A549 (cell line): ENCODE data around the gene HDHD5. TPM values are rescaled to one million over a fixed set of nuclear protein-coding genes. Genes with fewer than 3 reads are reported as not detected.
A peak's percentile ranks its signal among the peaks of the same experiment; 100 is the strongest.

Experiments used
- ATAC-seq, 2 experiments: fragments of 200-7000 bp in 1 of 2; fragments of >200 bp in 1 of 2; cut with Nextera tagmentation in 1 of 2; cut with Tn5 transposase in 1 of 2; 3 replicates each; pipeline versions ENCODE4 v1.8.0 to v1.9.1; 2018 to 2020; ENCODE audit warnings: mild to moderate bottlenecking in 1 of 2, moderate library complexity in 1 of 2
- CTCF ChIA-PET: fragments of 300-600 bp; sonication (Branson Sonifier 250); formaldehyde crosslinking; extraction: SDS; loops from one replicate; lab custom pipeline; 2021; ENCODE audit warnings: antibody characterized with exemption, inconsistent platforms; lab: Yijun Ruan, JAX
- POLR2A ChIA-PET: fragments of 350-600 bp; formaldehyde crosslinking; extraction: SDS; loops from one replicate; lab custom pipeline; 2021; ENCODE audit warnings: antibody characterized with exemption, inconsistent platforms; lab: Yijun Ruan, JAX
- DNase-seq, 2 experiments: peaks; one replicate each; pipeline versions ENCODE4 v3.0.0 to v3.0.0-alpha.2; 2011 to 2016; ENCODE audit warnings: low read depth in 1 of 2, low spot score in 1 of 2
- FAIRE-seq: peaks from 2 replicates; lab custom pipeline; 2011; peaks lifted over from hg19 to GRCh38; lab: Jason Lieb, UNC
- H3K27ac ChIP-seq, 2 experiments: fragments of >200 bp; sonication (Bioruptor Twin); formaldehyde crosslinking; 3 replicates each; pipeline ENCODE4 v1.5.1; 2016 to 2017
- H3K4me1 ChIP-seq: fragments of >200 bp; sonication (Bioruptor Twin); formaldehyde crosslinking; 3 replicates; pipeline ENCODE4 v1.6.1; 2016
- H3K4me2 ChIP-seq: fragments of >200 bp; sonication (Bioruptor Twin); formaldehyde crosslinking; 3 replicates; pipeline ENCODE4 v1.6.1; 2016
- H3K4me3 ChIP-seq: fragments of >200 bp; sonication (Bioruptor Twin); formaldehyde crosslinking; 3 replicates; pipeline ENCODE4 v1.5.1; 2016
- H3K9me3 ChIP-seq: fragments of >200 bp; sonication (Bioruptor Twin); formaldehyde crosslinking; 3 replicates; pipeline ENCODE4 v1.6.1; 2016
- CBX8 ChIP-seq: fragments of 200-600 bp; sonication (generic); IDR thresholded peaks from 2 replicates; pipeline ENCODE4 v1.6.1; 2016
- ESRRA ChIP-seq: fragments of 150-350 bp; IDR thresholded peaks from 2 replicates; pipeline ENCODE4 v1.6.1; 2014; ENCODE audit warnings: mild to moderate bottlenecking, low read length, borderline replicate concordance
- FOSB ChIP-seq: fragments of 250-450 bp; sonication (Bioruptor Pico); IDR thresholded peaks from 2 replicates; pipeline ENCODE4 v1.5.0; 2020; ENCODE audit warnings: mild to moderate bottlenecking, moderate library complexity
- FOSL2 ChIP-seq, 2 experiments: fragments of 450-650 bp in 1 of 2; fragments of >200 bp in 1 of 2; sonication (Bioruptor Twin) in 1 of 2; formaldehyde crosslinking; IDR thresholded peaks; 2 replicates each; pipeline versions ENCODE4 v1.5.0 to v1.6.1; 2016 to 2020; ENCODE audit warnings: mild to moderate bottlenecking in 1 of 2, moderate library complexity in 1 of 2
- HDAC2 ChIP-seq: fragments of 200-600 bp; sonication (generic); IDR thresholded peaks from 2 replicates; pipeline ENCODE4 v1.6.1; 2016
- HES2 ChIP-seq: fragments of >200 bp; sonication (Bioruptor Twin); formaldehyde crosslinking; IDR thresholded peaks from 2 replicates; pipeline ENCODE4 v1.6.1; 2016
- HEYL ChIP-seq: fragments of 250-450 bp; sonication (Bioruptor Pico); IDR thresholded peaks from 2 replicates; pipeline ENCODE4 v1.8.0; 2021; ENCODE audit warnings: mild to moderate bottlenecking, moderate library complexity
- HOXB5 ChIP-seq: fragments of 250-450 bp; sonication (Bioruptor Pico); IDR thresholded peaks from 2 replicates; pipeline ENCODE4 v1.5.0; 2020; ENCODE audit warnings: mild to moderate bottlenecking, moderate library complexity
- KDM1A ChIP-seq: fragments of 200-600 bp; sonication (generic); IDR thresholded peaks from 2 replicates; pipeline ENCODE4 v1.6.1; 2016; ENCODE audit warnings: low read depth, mild to moderate bottlenecking
- MAX ChIP-seq: IDR thresholded peaks from 2 replicates; pipeline ENCODE4 v1.6.1; 2012
- MAZ ChIP-seq: fragments of 150-350 bp; IDR thresholded peaks from 2 replicates; pipeline ENCODE4 v1.6.1; 2014; ENCODE audit warnings: antibody characterized with exemption, low read depth, low read length, borderline replicate concordance
- NR3C1 ChIP-seq: fragments of >200 bp; sonication (Bioruptor Twin); formaldehyde crosslinking; IDR thresholded peaks from 3 replicates; pipeline ENCODE4 v1.6.1; 2017
- PHF8 ChIP-seq: fragments of 200-600 bp; sonication (generic); IDR thresholded peaks from 2 replicates; pipeline ENCODE4 v1.6.1; 2016; ENCODE audit warnings: low read depth, mild to moderate bottlenecking, antibody characterized with exemption, moderate library complexity, borderline replicate concordance
- POLR2A ChIP-seq: IDR thresholded peaks from 2 replicates; pipeline ENCODE4 v1.6.1; 2012; ENCODE audit warnings: mild to moderate bottlenecking, low read length
- RAD21 ChIP-seq, 2 experiments: fragments of >200 bp in 1 of 2; sonication (Bioruptor Twin) in 1 of 2; formaldehyde crosslinking in 1 of 2; IDR thresholded peaks in 1 of 2; conservative IDR thresholded peaks in 1 of 2; 2 replicates in 1 of 2; 3 replicates in 1 of 2; pipeline ENCODE4 v1.6.1; 2012 to 2018; ENCODE audit warnings: inconsistent platforms in 1 of 2
- REST ChIP-seq: fragments of 200-600 bp; sonication (generic); IDR thresholded peaks from 2 replicates; pipeline ENCODE4 v1.6.1; 2016; ENCODE audit warnings: antibody characterized with exemption, mild to moderate bottlenecking, moderate library complexity
- RNF2 ChIP-seq: fragments of 200-600 bp; sonication (generic); IDR thresholded peaks from 2 replicates; pipeline ENCODE4 v1.6.1; 2016; ENCODE audit warnings: low read depth, mild to moderate bottlenecking, antibody characterized with exemption, moderate library complexity, borderline replicate concordance
- SMC3 ChIP-seq: fragments of >200 bp; sonication (Bioruptor Twin); formaldehyde crosslinking; IDR thresholded peaks from 3 replicates; pipeline ENCODE4 v1.6.1; 2018; ENCODE audit warnings: inconsistent platforms
- ZC3H11A ChIP-seq: fragments of 450-650 bp; IDR thresholded peaks from 2 replicates; pipeline ENCODE4 v1.6.1; 2014; ENCODE audit warnings: antibody characterized with exemption, mild to moderate bottlenecking
- ZNF302 ChIP-seq: fragments of 250-450 bp; sonication (Bioruptor Pico); IDR thresholded peaks from 2 replicates; pipeline ENCODE4 v1.9.0; 2021; ENCODE audit warnings: inconsistent platforms, mild to moderate bottlenecking, moderate library complexity
- whole genome bisulfite sequencing: methylation state at CpG from one replicate; pipeline ENCODE4 v1.1.6; 2017; ENCODE audit errors: missing lambda C conversion rate; 5-methylcytosine and 5-hydroxymethylcytosine counted together
- polyA plus RNA-seq, 4 experiments: library from polyadenylated mRNA; depleted of rRNA in 3 of 4; stranded (reverse); fragments of >200 nt; fragmentation: RNase III in 1 of 4; extraction: RNeasy Plus Mini Kit Qiagen cat#74134 plus additional on column Dnase treatment in 1 of 4; gene quantifications; 2 replicates in 3 of 4; 3 replicates in 1 of 4; pipeline ENCODE4 v1.2.3, GENCODE V29; 2011 to 2017

HDHD5 gene
- polyA plus RNA-seq, 2 of the 4 experiments (the other 2 are of a cell fraction): 19.7 to 35.5 TPM

- TF ChIP-seq MAX: no peak
- no peak for TF ChIP-seq REST
These were observed 31.6 kb upstream of the HDHD5 start (continued) for GRCh38 chr22:17190702-17191101.

GRCh38 chr22:17176715-17177114, 17.6 kb upstream of the HDHD5 start:
- 77% methylated on average over 8 of the region's 8 CpGs for WGBS
- FAIRE-seq (no peak), DNase-seq (no peak), ATAC-seq (no peak)
- ChIA-PET CTCF (no interaction called here), POLR2A (no interaction called here)
- no peak for TF ChIP-seq HES2
- no peak for TF ChIP-seq REST
- no peak for TF ChIP-seq POLR2A
- TF ChIP-seq MAZ: no peak
- H3K4me2 ChIP-seq: no peak overlapping the region
- H3K27ac ChIP-seq: no peak overlapping the region
- H3K9me3 ChIP-seq: no peaks in the 10 kb centered on the region
- H3K4me1 ChIP-seq: no peaks in the 10 kb centered on the region
- no peak overlapping the region for H3K4me3 ChIP-seq

GRCh38 chr22:17172029-17172833, 13.2 kb upstream of the HDHD5 start:
- no peaks in the 10 kb centered on the region for H3K9me3 ChIP-seq
- FAIRE-seq (no peak), ATAC-seq (no peak), DNase-seq (no peak)
- H3K4me3 ChIP-seq: peak overlapping the region; percentile 64
- H3K27ac ChIP-seq: peak overlapping the region; percentile 97
- POLR2A ChIA-PET: interaction anchor here (0.6 to 2.4 kb wide), 20 partner anchors 9 to 467 kb away, joined by 3 to 51 read pairs (median 5); partner anchors contain the start of gene HDHD5
- WGBS: 72% methylated on average over 20 of the region's 24 CpGs
- peak overlapping the region; percentile 75 for H3K4me2 ChIP-seq
- TF ChIP-seq HOXB5 (CRISPR knock-in tag) (no peak), POLR2A (no peak), KDM1A (no peak), HDAC2 (no peak), ZC3H11A (no peak), MAX (no peak), FOSL2 (IDR thresholded peaks at IDR 0.05) (no peak), FOSL2 (CRISPR knock-in tag; IDR thresholded peaks at IDR 0.05) (no peak), SMC3 (no peak), ZNF302 (CRISPR knock-in tag) (no peak), CBX8 (no peak), REST (no peak), FOSB (CRISPR knock-in tag) (no peak), ESRRA (no peak), PHF8 (no peak), RNF2 (no peak), NR3C1 (no peak), RAD21 (conservative IDR thresholded peaks at IDR 0.05 in 1 of 2, IDR thresholded peaks at IDR 0.05 in 1 of 2) (no peak), HEYL (CRISPR knock-in tag) (no peak)
- CTCF ChIA-PET: interaction anchor here (0.6 to 3.7 kb wide), 87 partner anchors 9 to 613 kb away, joined by 3 to 89 read pairs (median 5); partner anchors contain the start of genes ADA2 and HDHD5
- H3K4me1 ChIP-seq: no peaks in the 10 kb centered on the region
